ENCODE results near the gene GPBP1. TPM values are rescaled to one million over a fixed set of nuclear protein-coding genes. Genes with fewer than 3 reads are reported as not detected.
A peak's percentile ranks its signal among the peaks of the same experiment; 100 is the strongest.

Gene GPBP1
- total RNA-seq, 2 experiments from 2014 or later, result 77.0 to 99.2 TPM

- no peak for DNase-seq (ENCODE audit: low spot score)
- Histone ChIP-seq H3K9me2 (ENCODE audit: insufficient read depth, low read length) (no peaks in the 10 kb centered on the region), H3K36me3 (ENCODE audit: insufficient read depth, low read length) (no peaks in the 10 kb centered on the region), H3K9me3 (ENCODE audit: low read length) (no peaks in the 10 kb centered on the region), H3K4me2 (ENCODE audit: low read length) (no peak overlapping the region), H4K20me1 (ENCODE audit: insufficient read depth, low read length) (no peaks in the 10 kb centered on the region), H3K27ac (ENCODE audit: low read depth, low read length, poor library complexity, severe bottlenecking) (no peak overlapping the region), H3K4me3 (ENCODE audit: low read depth, low read length, poor library complexity, severe bottlenecking) (no peak overlapping the region), H2AFZ (ENCODE audit: low read length) (no peak overlapping the region), H3K4me1 (ENCODE audit: insufficient read depth, low read length, poor library complexity, severe bottlenecking) (no peaks in the 10 kb centered on the region), H3K79me2 (ENCODE audit: insufficient read depth, low read depth, low read length) (no peaks in the 10 kb centered on the region)
- ChIA-PET CTCF (ENCODE audit: unreplicated experiment) (no interaction called here), POLR2A (no interaction called here)
- TF ChIP-seq EZH2phosphoT487 (IDR thresholded peaks at IDR 0.05; ENCODE audit: borderline replicate concordance, low read depth, low read length) (no peak), CTCF (conservative IDR thresholded peaks at IDR 0.05; ENCODE audit: low read length) (no peak)
- intact Hi-C loops (cut with micrococcal nuclease; ENCODE audit: unreplicated experiment), result loop anchor here (10.0 kb wide), 1 partner anchor 142 kb away; no protein-coding TSS in a partner anchor
- BruUV-seq (replicated peaks), result no TSS peak
Measured at GRCh38 chr5:57292336-57292735, 118.5 kb downstream of the GPBP1 start.

GRCh38 chr5:57298295-57298984, 124.6 kb downstream of the GPBP1 start:
- Histone ChIP-seq H3K9me3 (ENCODE audit: low read length) (no peaks in the 10 kb centered on the region), H3K79me2 (ENCODE audit: insufficient read depth, low read depth, low read length) (no peaks in the 10 kb centered on the region), H3K4me1 (ENCODE audit: insufficient read depth, low read length, poor library complexity, severe bottlenecking) (peaks cover 11% of the 10 kb centered on the region), H4K20me1 (ENCODE audit: insufficient read depth, low read length) (no peaks in the 10 kb centered on the region), H3K36me3 (ENCODE audit: insufficient read depth, low read length) (no peaks in the 10 kb centered on the region), H3K4me2 (ENCODE audit: low read length) (peak overlapping the region; percentile 35), H3K9me2 (ENCODE audit: insufficient read depth, low read length) (no peaks in the 10 kb centered on the region), H3K27ac (ENCODE audit: low read depth, low read length, poor library complexity, severe bottlenecking) (no peak overlapping the region), H3K4me3 (ENCODE audit: low read depth, low read length, poor library complexity, severe bottlenecking) (no peak overlapping the region), H2AFZ (ENCODE audit: low read length) (peak overlapping the region; percentile 86; the same call in 1 of the 2 replicates)
- peak; percentile 86 for TF ChIP-seq CTCF (conservative IDR thresholded peaks at IDR 0.05; ENCODE audit: low read length)
- TF ChIP-seq EZH2phosphoT487 (IDR thresholded peaks at IDR 0.05; ENCODE audit: borderline replicate concordance, low read depth, low read length), result no peak
- peak; percentile 85 for DNase-seq (ENCODE audit: low spot score)
- POLR2A ChIA-PET, result no interaction called here
- BruUV-seq (replicated peaks), result no TSS peak
- CTCF ChIA-PET (ENCODE audit: unreplicated experiment), result interaction anchor here (0.7 kb wide), 1 partner anchor 1163 kb away, joined by 3 read pairs; no protein-coding TSS in a partner anchor
- intact Hi-C loops (cut with micrococcal nuclease; ENCODE audit: unreplicated experiment), result loop anchor here (2.0 to 10.0 kb wide), 2 partner anchors 136 to 1164 kb away; no protein-coding TSS in a partner anchor

- ChIA-PET CTCF (ENCODE audit: unreplicated experiment) (no interaction called here), POLR2A (no interaction called here)
- H3K9me3 ChIP-seq (ENCODE audit: low read length), result no peaks in the 10 kb centered on the region
- no peak overlapping the region for H3K4me3 ChIP-seq (ENCODE audit: low read depth, low read length, poor library complexity, severe bottlenecking)
- H4K20me1 ChIP-seq (ENCODE audit: insufficient read depth, low read length), result no peaks in the 10 kb centered on the region
- H3K36me3 ChIP-seq (ENCODE audit: insufficient read depth, low read length), result no peaks in the 10 kb centered on the region
- H2AFZ ChIP-seq (ENCODE audit: low read length), result peak overlapping the region; percentile 86; the same call in 1 of the 2 replicates
- DNase-seq (ENCODE audit: low spot score), result peak; percentile 68
- TF ChIP-seq EZH2phosphoT487 (IDR thresholded peaks at IDR 0.05; ENCODE audit: borderline replicate concordance, low read depth, low read length) (no peak), CTCF (conservative IDR thresholded peaks at IDR 0.05; ENCODE audit: low read length) (peak; percentile 78)
- no peak overlapping the region for H3K27ac ChIP-seq (ENCODE audit: low read depth, low read length, poor library complexity, severe bottlenecking)
- no TSS peak for BruUV-seq (replicated peaks)
- peaks cover 11% of the 10 kb centered on the region for H3K4me1 ChIP-seq (ENCODE audit: insufficient read depth, low read length, poor library complexity, severe bottlenecking)
- intact Hi-C loops (cut with micrococcal nuclease; ENCODE audit: unreplicated experiment), result loop anchor here (2.0 to 10.0 kb wide), 2 partner anchors 136 to 1164 kb away; no protein-coding TSS in a partner anchor
- no peaks in the 10 kb centered on the region for H3K79me2 ChIP-seq (ENCODE audit: insufficient read depth, low read depth, low read length)
- peak overlapping the region; percentile 35 for H3K4me2 ChIP-seq (ENCODE audit: low read length)
- H3K9me2 ChIP-seq (ENCODE audit: insufficient read depth, low read length), result no peaks in the 10 kb centered on the region
Measured at GRCh38 chr5:57298985-57299491, 125.2 kb downstream of the GPBP1 start.
